HG03520 (cell line): ENCODE measurements around the gene SMCO4.
"Not testable (repeated sequence)": the region's sequence is repeated elsewhere in the genome, so short reads cannot be mapped to it uniquely, and the experiment has no call there.

Source experiments
- ATAC-seq: cut with Tn5 transposase; IDR thresholded peaks from one replicate; pipeline ENCODE4 v1.9.1; 2021; ENCODE audit warnings: mild to moderate bottlenecking, moderate library complexity; ENCODE audit not compliant: unreplicated experiment

The SMCO4 gene

DNA sequence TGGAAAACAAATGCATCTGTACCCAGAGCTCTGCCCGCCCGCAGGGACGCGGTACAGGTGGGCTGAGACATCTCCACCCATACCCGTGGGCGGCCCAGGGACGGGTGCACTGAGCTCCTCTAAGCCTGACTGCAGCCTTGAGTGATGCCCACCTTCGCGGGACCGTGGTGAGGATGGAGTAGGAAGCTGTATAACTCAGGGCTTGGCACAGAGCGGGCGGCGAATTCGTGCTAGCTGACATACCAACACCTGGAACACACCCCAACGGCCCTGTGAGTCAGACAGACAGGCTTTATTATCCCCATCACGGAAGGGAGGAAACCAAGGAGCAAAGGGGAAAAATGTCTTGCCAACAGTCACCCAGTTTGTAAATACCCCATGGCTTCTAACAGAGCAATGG is 61.9 kb downstream of the SMCO4 start:
- ATAC-seq: no peak

GRCh38 chr11:93480756-93481155 is 62.4 kb downstream of the SMCO4 start:
- ATAC-seq: no peak

DNA sequence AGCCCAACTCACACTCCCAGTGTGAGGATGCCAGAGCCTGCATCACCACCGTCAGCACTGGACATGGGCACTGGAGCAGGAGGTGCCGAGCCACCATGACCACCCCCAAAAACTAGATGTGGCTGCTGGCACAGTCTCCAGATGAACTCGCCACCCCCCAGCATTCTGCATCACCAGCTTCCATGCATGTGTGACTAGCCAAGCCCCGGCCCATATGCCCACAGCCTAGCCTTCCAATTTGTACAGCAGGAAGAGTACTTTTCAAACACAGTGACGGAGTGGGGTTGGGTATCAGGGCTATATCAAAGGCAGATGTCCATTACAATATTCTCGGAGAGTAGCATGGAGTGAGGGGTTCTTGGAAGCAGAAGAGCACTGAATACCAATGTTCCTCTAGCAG is 62.9 kb downstream of the SMCO4 start:
- no peak for ATAC-seq

DNA sequence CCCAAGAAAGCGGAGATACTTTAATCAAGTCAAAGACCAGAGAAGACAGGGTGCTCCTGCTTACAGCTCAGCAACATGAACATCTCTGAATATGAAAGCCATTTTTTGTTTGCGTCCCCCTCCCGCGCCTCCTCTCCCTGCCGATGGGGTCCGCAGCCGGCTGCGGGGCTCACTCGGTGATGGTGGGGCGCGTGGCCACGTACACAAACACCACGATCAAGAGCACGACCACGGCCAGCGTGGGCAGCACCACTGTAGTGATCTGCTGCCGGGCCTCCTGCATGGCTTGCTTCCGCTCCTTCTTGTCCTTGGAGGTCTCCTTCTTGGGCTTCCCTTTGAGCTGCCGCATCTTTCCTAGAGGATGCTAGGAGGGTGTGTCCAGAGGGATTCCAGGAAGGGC is 64.3 kb downstream of the SMCO4 start:
- no peak for ATAC-seq

DNA sequence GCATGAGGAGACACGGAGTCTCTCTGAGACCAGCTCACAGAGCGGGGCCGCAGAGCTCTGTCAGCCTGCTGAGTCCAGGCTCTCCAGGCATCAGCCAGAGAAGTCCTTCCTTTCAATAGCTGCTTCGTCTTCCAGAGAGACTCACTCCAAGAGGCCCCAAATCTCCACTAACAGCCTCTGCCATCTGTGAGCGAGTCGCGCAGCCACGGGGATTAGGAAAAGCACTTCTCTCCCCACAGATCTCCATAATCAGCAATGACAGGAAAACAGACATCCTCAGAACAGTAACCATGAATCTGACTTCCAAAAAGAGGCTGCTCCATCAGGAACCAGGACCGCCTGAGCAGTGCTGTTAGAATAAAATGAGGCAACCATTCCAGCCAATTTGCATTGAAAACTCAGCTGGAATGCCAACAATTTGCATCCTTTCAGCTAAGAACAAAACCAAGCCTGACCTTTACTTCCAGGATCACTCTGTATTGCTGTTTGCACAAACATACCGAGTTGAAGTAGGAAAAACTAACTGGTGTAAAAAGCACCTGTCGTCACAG is 65.4 kb downstream of the SMCO4 start:
- no peak for ATAC-seq

GRCh38 chr11:93476796-93477195 is 66.4 kb downstream of the SMCO4 start:
- ATAC-seq: no peak

- ATAC-seq: no peak
These were observed 69.1 kb downstream of the SMCO4 start for GRCh38 chr11:93474123-93474522.

- no peak for ATAC-seq
These were observed 74.9 kb downstream of the SMCO4 start for GRCh38 chr11:93468290-93468689.

DNA sequence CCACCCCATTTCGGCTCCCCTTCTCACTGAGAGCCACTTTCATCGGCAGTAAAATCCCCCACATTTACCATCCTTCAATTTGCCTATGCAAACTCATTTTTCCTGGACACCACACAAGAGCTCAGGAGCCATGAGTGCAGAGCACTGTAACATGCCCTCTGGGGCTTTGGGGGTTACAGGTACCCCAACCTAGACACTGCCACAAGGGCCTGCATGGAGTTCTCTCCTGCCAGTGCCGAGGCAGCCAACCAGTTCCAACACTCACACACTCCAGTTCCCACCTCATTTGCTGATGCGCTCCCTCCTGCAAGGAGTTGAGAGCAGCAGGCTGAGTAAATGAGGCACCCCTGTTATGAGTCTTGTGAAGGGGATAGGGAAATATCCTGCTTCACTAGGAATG is 76.1 kb downstream of the SMCO4 start:
- no peak for ATAC-seq

GRCh38 chr11:93464927-93465540 is 78.2 kb downstream of the SMCO4 start:
- ATAC-seq: no peak

DNA sequence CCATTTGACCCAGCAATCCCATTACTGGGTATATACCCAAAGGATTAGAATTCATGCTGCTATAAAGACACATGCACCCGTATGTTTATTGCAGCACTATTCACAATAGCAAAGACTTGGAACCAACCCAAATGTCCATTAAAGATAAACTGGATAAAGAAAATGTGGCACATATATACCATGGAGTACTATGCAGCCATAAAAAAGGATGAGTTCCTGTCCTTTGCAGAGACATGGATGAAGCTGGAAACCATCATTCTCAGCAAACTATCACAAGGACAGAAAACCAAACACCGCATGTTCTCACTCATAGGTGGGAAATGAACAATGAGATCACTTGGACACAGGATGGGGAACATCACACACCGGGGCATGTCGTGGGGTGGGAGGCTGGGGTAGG is 79.5 kb downstream of the SMCO4 start:
- not testable (repeated sequence) for ATAC-seq

DNA sequence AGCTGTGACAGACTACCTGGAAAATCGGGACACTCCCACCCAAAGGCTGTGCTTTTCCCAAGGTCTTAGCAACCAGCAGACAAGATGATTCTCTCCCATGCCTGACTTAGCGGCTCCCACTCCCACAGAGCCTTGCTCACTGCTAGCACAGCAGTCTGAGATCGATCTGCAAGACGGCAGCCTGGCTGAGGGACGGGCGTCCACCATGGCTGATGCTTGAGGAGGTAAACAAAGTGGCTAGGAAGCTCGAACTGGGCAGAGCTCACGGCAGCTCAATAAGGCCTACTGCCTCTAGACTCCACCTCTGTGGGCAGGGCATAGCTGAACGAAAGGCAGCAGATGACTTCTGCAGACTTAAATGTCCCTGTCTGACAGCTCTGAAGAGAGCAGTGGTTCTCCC is 84.9 kb downstream of the SMCO4 start:
- ATAC-seq: no peak

DNA sequence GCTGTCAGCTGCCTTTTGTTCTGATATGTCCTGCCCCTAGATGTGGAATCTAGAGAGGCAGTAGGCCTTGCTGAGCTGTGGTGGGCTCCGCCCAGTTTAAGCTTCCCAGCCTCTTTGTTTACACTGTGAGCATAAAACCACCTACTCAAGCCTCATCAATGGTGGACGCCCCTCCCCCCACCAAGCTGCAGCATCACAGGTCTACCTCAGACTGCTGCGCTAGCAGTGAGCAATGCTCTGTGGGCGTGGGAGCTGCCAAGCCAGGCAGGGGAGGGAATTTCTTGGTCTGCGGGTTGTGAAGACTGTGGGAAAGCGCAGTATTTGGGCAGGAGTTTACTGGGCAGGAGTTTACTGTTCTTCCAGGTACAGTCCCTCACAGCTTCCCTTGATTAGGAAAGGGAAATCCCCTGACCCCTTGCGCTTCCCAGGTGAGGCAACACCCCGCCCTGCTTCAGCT is 98.5 kb downstream of the SMCO4 start:
- ATAC-seq: no peak

GRCh38 chr11:93443232-93443631 is 100.0 kb downstream of the SMCO4 start:
- not testable (repeated sequence) for ATAC-seq

DNA sequence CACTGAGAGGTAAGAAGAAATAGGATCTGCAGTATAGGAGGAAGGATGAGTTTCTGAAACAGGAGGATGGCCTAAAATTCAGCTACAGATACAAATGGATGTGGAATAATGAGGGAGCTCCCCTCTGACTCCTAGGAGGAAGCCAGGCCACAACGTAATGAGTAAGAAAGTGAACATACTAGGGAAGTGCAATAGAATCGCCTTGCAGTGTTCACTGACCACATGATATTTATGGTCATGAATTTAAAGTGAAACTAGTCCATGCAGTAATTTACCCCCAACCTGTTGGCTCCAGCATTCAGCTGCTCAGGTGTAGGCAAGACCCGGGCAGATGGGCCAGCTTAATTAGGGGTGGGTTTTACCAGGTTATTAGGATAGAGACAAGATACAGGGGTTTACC is 110.9 kb downstream of the SMCO4 start:
- no peak for ATAC-seq
